GM12892 (cell line): Measurements from ENCODE around the gene CYB5A.

Experiments
- DNase-seq: peaks from one replicate; pipeline ENCODE4 v3.0.0; 2011; ENCODE audit not compliant: insufficient read length
- FAIRE-seq: peaks from 2 replicates; lab custom pipeline; 2011; peaks lifted over from hg19 to GRCh38; lab: Jason Lieb, UNC
- POLR2A ChIP-seq: IDR thresholded peaks from 2 replicates; pipeline ENCODE4 v1.6.1; 2011; ENCODE audit warnings: low read depth, low read length, control low read depth
- POLR2AphosphoS5 ChIP-seq: IDR thresholded peaks from 2 replicates; pipeline ENCODE4 v1.6.1; 2011; ENCODE audit warnings: low read depth, low read length, control low read depth
- TAF1 ChIP-seq: IDR thresholded peaks from 2 replicates; pipeline ENCODE4 v1.6.1; 2011; ENCODE audit warnings: low read depth, mild to moderate bottlenecking, control low read depth, low read length, borderline replicate concordance

CYB5A gene

DNA sequence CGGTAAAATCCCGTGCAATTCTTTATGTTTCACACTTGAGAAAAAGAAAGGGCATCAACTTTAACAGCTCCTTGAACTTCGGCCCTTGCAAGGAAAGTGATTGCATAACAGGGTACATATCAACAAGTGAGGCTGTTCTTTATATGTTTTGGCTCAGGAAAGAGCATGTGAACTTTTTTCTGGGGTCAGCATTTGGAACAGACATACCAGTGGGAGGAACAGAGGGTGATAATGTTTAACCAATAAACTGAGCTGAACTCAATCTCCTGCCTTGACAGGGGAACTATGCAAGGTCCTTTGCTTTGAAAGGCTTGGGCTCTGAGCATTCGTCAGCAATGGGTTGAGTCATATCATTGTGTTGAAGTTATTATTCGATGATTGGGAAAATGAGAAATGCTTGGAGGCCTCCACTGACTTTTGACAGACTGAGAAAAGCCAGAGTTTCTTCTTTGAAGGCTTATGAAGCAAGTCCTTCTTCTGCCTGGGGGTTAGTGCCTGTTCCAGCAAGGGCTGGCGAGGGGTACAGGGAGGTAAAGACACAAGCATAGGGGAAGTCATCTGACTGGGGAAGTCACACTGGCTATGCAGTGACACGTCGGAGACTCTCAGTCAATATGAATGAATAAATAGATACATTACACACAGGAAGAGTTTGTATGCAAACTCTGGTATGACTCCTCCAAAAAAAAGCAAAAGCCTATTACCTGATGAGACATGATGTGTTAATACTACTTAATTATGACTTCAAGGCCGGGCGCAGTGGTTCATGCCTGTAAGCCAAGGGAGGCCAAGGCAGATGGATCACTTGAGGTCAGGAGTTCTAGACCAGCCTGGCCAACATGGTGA is 57.2 kb downstream of the CYB5A start:
- no peak for FAIRE-seq
- TF ChIP-seq POLR2A (no peak), TAF1 (no peak), POLR2AphosphoS5 (no peak)
- DNase-seq = no peak

DNA sequence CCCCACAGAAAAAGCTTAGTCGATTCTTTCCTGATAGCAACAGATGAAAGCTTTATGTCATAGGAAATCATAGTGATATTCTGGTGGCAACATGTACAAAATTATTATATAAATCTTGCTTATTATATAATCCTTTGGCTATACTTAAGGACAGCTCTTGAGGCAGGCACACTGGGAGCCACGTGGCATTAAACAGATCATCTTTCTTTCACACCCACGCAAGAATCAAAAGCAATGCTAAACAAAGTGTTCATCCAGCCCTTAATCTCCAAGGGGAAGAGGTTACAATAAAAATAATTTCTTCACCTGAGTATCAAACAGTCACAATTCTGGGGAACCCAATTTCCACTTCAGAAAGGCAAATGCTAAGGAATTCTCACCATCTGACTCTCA is 57.8 kb downstream of the CYB5A start:
- no peak for DNase-seq
- FAIRE-seq = no peak
- TF ChIP-seq POLR2AphosphoS5 (no peak), TAF1 (no peak), POLR2A (no peak)

DNA sequence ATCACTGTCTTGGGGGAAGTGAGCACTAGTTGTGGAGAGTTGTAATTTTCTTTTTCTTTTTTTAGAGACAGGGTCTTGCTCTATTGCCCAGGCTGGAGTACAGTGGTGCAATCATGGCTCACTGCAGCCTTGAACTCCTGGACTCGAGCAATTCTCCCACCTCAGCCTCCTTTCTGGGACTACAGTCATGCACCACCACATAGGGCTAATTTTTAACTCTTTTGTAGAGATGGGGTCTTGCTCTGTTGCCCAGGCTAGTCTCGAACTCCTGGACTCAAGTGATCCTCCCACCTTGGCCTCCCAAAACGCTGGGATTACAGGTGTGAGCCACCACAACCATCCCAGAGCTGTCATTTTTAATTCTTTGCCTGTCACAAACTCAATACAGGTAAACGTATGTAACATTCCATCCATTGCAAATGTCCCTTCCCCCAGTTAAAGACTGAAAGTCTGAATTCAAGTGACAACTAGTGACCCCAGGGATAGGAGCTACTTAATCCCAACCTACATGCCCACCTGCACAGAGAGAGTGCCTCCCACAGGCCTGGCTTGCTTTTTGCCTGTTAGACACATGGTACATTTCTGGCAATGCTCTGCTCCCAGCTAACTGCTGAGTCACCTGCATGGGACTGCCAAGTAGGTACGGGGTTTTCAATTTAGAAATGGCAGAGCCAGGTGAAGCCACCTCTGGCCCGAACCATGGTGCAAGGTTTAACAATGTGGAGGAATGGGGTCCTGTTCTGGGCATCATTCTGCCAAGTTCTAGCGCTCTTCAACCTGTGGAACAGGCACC is 60.6 kb downstream of the CYB5A start:
- DNase-seq = no peak
- no peak for TF ChIP-seq TAF1
- TF ChIP-seq POLR2A = no peak
- no peak for TF ChIP-seq POLR2AphosphoS5
- no peak for FAIRE-seq

DNA sequence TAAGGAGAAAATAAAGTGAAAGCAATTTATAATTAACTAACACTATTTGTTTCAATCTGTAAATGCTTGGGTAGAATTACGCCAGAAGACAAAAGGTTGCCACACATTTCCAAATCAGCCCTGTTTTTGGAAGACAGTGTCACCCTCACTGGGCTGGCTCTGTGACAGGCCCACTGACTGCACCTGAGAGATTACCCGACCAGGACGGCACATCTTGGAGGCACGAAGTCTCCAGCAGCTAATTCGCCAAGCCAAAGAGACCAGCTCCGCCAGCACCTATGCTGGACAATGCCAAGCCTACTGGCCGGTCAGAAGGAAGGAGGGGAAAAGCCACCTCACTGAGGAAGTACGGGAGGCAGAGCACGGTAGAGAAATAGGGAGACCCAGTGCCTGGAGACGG is 61.9 kb downstream of the CYB5A start:
- FAIRE-seq = no peak
- TF ChIP-seq POLR2A (no peak), POLR2AphosphoS5 (no peak), TAF1 (no peak)
- DNase-seq = no peak

DNA sequence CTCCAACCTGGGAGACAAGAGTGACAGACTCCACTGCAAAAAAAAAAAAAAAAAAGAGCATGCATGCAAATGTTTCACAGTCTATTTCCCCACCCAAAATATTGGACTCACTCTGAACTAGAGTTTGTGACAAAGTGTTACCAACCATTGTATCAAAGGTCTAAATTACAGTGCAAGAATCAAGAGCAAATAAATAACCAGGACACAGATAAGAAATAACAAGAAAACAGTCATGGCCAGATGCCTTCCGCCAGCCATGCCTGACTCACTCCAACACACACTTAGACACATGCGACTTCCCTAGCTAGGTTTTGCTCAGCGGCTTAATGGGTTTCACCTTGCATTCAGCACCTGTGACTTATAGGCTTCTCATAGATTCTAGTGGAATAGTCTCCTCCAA is 62.8 kb downstream of the CYB5A start:
- DNase-seq = no peak
- no peak for FAIRE-seq
- no peak for TF ChIP-seq POLR2AphosphoS5

DNA sequence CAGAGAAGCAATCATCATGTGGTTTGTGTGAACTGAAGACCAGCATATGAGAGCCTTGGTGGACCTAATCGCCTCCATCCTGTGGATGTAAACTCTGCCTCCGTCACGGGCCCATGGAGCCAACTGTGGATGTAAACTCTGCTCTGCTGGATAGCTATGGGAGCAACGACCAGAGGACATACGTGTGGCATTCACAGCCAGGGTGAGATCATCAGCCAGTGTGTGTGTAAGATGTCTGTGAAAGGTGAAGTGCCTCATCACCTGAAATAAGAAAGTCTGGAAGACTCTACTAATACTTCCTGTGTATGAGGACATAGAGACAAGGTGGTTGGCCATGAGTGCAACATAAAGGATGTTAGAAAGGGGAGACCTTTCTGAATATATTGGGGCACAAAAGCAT is 63.5 kb downstream of the CYB5A start:
- DNase-seq (no peak), FAIRE-seq (no peak)
- TF ChIP-seq POLR2A = no peak
- TF ChIP-seq TAF1 = no peak
- TF ChIP-seq POLR2AphosphoS5 = no peak

- DNase-seq (no peak), FAIRE-seq (no peak)
- no peak for TF ChIP-seq POLR2AphosphoS5
- no peak for TF ChIP-seq POLR2A
- TF ChIP-seq TAF1 = no peak
Observed at GRCh38 chr18:74226666-74227065, 65.1 kb downstream of the CYB5A start.

- no peak for FAIRE-seq
- TF ChIP-seq POLR2AphosphoS5 = no peak
- no peak for TF ChIP-seq POLR2A
- TF ChIP-seq TAF1 = no peak
- DNase-seq = no peak
Observed at GRCh38 chr18:74226156-74226555, 65.6 kb downstream of the CYB5A start.

DNA sequence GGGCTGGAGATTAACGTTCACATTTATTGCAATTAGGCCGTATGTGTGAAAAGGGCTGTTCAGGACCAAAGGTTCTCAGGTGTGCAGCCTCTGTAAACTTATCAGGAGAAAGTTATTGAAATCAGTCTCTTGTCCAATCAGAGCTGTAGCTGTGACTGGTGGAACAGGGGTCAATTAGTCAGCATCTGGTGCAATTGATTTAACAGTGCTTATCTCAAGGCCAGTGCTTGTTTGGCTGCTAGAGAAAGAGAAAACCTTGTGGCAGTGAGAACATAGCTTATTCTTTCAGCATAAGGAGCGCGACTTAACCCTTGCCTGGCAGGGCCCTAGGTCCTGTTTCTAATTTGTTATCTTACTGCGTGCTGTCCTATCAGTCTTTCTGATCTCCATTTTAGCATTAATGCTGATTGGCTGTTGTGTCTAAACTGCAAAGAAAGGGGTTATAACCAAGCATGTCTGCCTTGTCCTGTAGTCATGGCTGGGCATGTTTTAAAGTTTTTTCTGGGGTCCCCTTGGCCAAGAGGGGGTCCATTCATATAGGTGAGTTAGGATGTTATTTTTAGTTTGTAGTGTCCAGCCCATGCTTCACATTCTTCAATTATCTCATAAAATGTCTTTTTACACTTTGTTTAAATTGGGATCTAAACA is 66.4 kb downstream of the CYB5A start:
- no peak for DNase-seq
- FAIRE-seq = no peak
- no peak for TF ChIP-seq POLR2A
- no peak for TF ChIP-seq TAF1
- no peak for TF ChIP-seq POLR2AphosphoS5

DNA sequence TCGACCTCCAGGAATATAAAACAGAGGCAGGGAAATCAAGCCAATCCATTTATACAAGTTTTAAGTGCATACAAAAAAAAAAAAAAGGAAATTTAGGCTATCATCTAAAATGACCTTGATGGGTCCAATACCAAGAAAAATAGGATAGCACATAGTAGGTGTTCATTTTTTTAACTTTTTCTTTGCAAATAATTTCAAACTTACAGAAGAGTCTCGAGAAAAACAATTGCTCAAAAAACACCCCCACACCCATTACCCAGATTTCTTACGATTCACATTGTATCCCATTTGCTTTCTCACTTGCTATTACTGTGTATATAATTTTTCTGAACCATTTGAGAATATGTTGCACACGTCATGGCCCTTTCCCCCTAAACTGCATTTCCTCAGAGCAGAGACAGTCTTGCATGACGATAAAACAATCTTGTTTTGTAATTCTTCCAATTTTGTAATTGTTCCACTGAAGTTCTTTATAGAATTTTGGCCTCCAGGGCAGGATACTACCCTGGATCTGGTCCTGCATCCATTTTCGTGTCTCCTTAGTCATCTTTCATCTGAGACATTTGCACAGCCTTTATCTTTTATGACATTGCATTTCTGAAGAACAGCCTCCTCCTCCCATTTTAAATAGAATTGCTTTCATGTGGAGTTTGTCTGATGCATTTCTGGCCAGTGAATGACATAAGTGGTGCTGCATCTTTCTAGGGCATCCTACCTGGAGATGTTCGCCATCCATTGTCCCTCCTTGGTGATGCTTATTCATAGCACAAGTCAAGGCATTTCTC is 68.9 kb downstream of the CYB5A start:
- DNase-seq (no peak), FAIRE-seq (no peak)
- no peak for TF ChIP-seq POLR2AphosphoS5
- TF ChIP-seq POLR2A = no peak
- TF ChIP-seq TAF1 = no peak

GRCh38 chr18:74221081-74221480 is 70.7 kb downstream of the CYB5A start:
- DNase-seq (no peak), FAIRE-seq (no peak)
- TF ChIP-seq TAF1 (no peak), POLR2A (no peak), POLR2AphosphoS5 (no peak)
